ENCODE results near the gene KCNG1. TPM values are rescaled to one million over a fixed set of nuclear protein-coding genes. Genes with fewer than 3 reads are reported as not detected.
"Not testable (repeated sequence)": the region's sequence is repeated elsewhere in the genome, so short reads cannot be mapped to it uniquely, and the experiment has no call there.

KCNG1 gene
- total RNA-seq, 1 donor from 2014 or later = 5.8 TPM

- peak; percentile 84 for DNase-seq (ENCODE audit: low read depth, low spot score)
- H3K27ac Mint-ChIP-seq (ENCODE audit: unreplicated experiment) = no peak overlapping the region
- peaks cover 18% of the 10 kb centered on the region for H3K4me1 Mint-ChIP-seq
- H3K27me3 Mint-ChIP-seq (ENCODE audit: low read depth) = peaks cover 34% of the 10 kb centered on the region
- TF ChIP-seq CTCF (conservative IDR thresholded peaks at IDR 0.05) = peak; percentile 95
- H3K9me3 Mint-ChIP-seq = no peaks in the 10 kb centered on the region
- no peak overlapping the region for H3K4me3 Mint-ChIP-seq
- no peaks in the 10 kb centered on the region for H3K36me3 Mint-ChIP-seq (ENCODE audit: low read depth)
These were observed 41.8 kb downstream of the KCNG1 start for GRCh38 chr20:50980851-50981713.

GRCh38 chr20:50980071-50980681 lies 42.7 kb downstream of the KCNG1 start:
- H3K36me3 Mint-ChIP-seq (ENCODE audit: low read depth) = no peaks in the 10 kb centered on the region
- H3K27ac Mint-ChIP-seq (ENCODE audit: unreplicated experiment) = no peak overlapping the region
- TF ChIP-seq CTCF (conservative IDR thresholded peaks at IDR 0.05) = no peak

GRCh38 chr20:50978533-50978932 lies 44.4 kb downstream of the KCNG1 start:
- H3K36me3 Mint-ChIP-seq (ENCODE audit: low read depth); H3K9me3 Mint-ChIP-seq; DNase-seq (ENCODE audit: low read depth, low spot score); H3K4me3 Mint-ChIP-seq: not testable (repeated sequence)
- peak overlapping the region; percentile 7 for H3K27ac Mint-ChIP-seq (ENCODE audit: unreplicated experiment)
- peaks cover 18% of the 10 kb centered on the region for H3K4me1 Mint-ChIP-seq
- H3K27me3 Mint-ChIP-seq (ENCODE audit: low read depth) = peaks cover 22% of the 10 kb centered on the region

More at GRCh38 chr20:50980071-50980681, 42.7 kb downstream of the KCNG1 start:
- Mint-ChIP-seq H3K27me3 (ENCODE audit: low read depth) (peaks cover 33% of the 10 kb centered on the region), H3K4me1 (peaks cover 18% of the 10 kb centered on the region), H3K9me3 (no peaks in the 10 kb centered on the region), H3K4me3 (no peak overlapping the region)
- no peak for DNase-seq (ENCODE audit: low read depth, low spot score)

GRCh38 chr20:50977066-50978021 lies 45.6 kb downstream of the KCNG1 start:
- peaks cover 2% of the 10 kb centered on the region for H3K9me3 Mint-ChIP-seq
- H3K4me1 Mint-ChIP-seq = peaks cover 18% of the 10 kb centered on the region
- TF ChIP-seq CTCF (conservative IDR thresholded peaks at IDR 0.05) = no peak
- H3K27ac Mint-ChIP-seq (ENCODE audit: unreplicated experiment) = peak overlapping the region; percentile 53
- no peaks in the 10 kb centered on the region for H3K36me3 Mint-ChIP-seq (ENCODE audit: low read depth)
- H3K4me3 Mint-ChIP-seq = no peak overlapping the region
- peaks cover 19% of the 10 kb centered on the region for H3K27me3 Mint-ChIP-seq (ENCODE audit: low read depth)
- no peak for DNase-seq (ENCODE audit: low read depth, low spot score)

- Mint-ChIP-seq H3K9me3 (peaks cover 2% of the 10 kb centered on the region), H3K4me1 (peaks cover 14% of the 10 kb centered on the region)
- DNase-seq (ENCODE audit: low read depth, low spot score) = no peak
These were observed 47.1 kb downstream of the KCNG1 start for GRCh38 chr20:50975701-50976330.

More at GRCh38 chr20:50975701-50976330, 47.1 kb downstream of the KCNG1 start:
- H3K27ac Mint-ChIP-seq (ENCODE audit: unreplicated experiment) = no peak overlapping the region
- TF ChIP-seq CTCF (conservative IDR thresholded peaks at IDR 0.05) = no peak
- H3K4me3 Mint-ChIP-seq = no peak overlapping the region
- no peaks in the 10 kb centered on the region for H3K36me3 Mint-ChIP-seq (ENCODE audit: low read depth)
- peaks cover 18% of the 10 kb centered on the region for H3K27me3 Mint-ChIP-seq (ENCODE audit: low read depth)
